Measurements from ENCODE around the gene PHLPP1. TPM values are rescaled to one million over a fixed set of nuclear protein-coding genes. Genes with fewer than 3 reads are reported as not detected.

PHLPP1 gene
- total and polyA plus RNA-seq, 2 experiments from 2014 or later, result 15.7 to 73.6 TPM

DNA sequence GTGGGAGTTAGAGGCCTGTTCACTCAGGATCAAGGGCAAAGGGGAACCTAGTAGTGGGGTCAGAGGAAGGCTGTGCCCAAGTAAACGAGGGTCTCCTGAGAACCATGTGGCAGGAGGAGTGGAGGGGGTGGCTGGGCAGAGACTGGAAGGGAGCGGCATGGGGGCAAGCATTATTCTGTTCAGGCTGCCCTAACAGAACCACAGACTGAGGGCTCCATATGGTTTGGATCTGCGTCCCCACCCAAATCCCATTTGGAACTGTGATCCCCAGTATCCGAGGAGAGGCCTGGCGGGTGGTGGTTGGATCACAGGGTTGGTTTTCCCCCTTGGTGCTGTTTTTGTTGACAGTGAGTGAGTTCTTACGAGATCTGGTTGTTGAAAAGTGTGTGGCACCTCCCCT is 287.0 kb downstream of the PHLPP1 start:
- H2AFZ ChIP-seq, result no peak overlapping the region
- no peaks in the 10 kb centered on the region for H3K4me1 ChIP-seq (ENCODE audit: insufficient read depth)
- no peak overlapping the region for H3K4me3 Mint-ChIP-seq
- H3K27me3 Mint-ChIP-seq (ENCODE audit: insufficient read depth, low read depth, poor library complexity), result peaks cover 3% of the 10 kb centered on the region
- no peak overlapping the region for H3K27ac Mint-ChIP-seq
- no peaks in the 10 kb centered on the region for H4K20me1 ChIP-seq (replicated peaks; ENCODE audit: insufficient read depth)
- no peaks in the 10 kb centered on the region for H3K9me3 Mint-ChIP-seq
- no peak overlapping the region for H3K4me2 ChIP-seq
- no peak for ATAC-seq
- no peak overlapping the region for H3K4me3 ChIP-seq
- peaks cover 5% of the 10 kb centered on the region for H3K4me1 Mint-ChIP-seq
- TF ChIP-seq REST (IDR thresholded peaks at IDR 0.05; ENCODE audit: unreplicated experiment) (no peak), NANOG (IDR thresholded peaks at IDR 0.05; ENCODE audit: borderline replicate concordance) (no peak), CREB1 (CRISPR knock-in tag; IDR thresholded peaks at IDR 0.05; ENCODE audit: low read depth) (no peak), ZNF331 (CRISPR knock-in tag; IDR thresholded peaks at IDR 0.05; ENCODE audit: low read depth) (no peak), EZH2phosphoT487 (IDR thresholded peaks at IDR 0.05; ENCODE audit: unreplicated experiment) (no peak), POLR2AphosphoS5 (IDR thresholded peaks at IDR 0.05; ENCODE audit: low read depth) (no peak), STAT1 (IDR thresholded peaks at IDR 0.05; ENCODE audit: unreplicated experiment) (no peak), JUNB (IDR thresholded peaks at IDR 0.05; ENCODE audit: unreplicated experiment) (no peak), EZH2 (IDR thresholded peaks at IDR 0.05; ENCODE audit: low read depth, unreplicated experiment) (no peak), ZNF114 (CRISPR knock-in tag; IDR thresholded peaks at IDR 0.05) (no peak), ETS1 (IDR thresholded peaks at IDR 0.05) (no peak)
- TF ChIP-seq, protein P1, sequence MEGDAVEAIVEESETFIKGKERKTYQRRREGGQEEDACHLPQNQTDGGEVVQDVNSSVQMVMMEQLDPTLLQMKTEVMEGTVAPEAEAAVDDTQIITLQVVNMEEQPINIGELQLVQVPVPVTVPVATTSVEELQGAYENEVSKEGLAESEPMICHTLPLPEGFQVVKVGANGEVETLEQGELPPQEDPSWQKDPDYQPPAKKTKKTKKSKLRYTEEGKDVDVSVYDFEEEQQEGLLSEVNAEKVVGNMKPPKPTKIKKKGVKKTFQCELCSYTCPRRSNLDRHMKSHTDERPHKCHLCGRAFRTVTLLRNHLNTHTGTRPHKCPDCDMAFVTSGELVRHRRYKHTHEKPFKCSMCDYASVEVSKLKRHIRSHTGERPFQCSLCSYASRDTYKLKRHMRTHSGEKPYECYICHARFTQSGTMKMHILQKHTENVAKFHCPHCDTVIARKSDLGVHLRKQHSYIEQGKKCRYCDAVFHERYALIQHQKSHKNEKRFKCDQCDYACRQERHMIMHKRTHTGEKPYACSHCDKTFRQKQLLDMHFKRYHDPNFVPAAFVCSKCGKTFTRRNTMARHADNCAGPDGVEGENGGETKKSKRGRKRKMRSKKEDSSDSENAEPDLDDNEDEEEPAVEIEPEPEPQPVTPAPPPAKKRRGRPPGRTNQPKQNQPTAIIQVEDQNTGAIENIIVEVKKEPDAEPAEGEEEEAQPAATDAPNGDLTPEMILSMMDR (conservative IDR thresholded peaks at IDR 0.05; ENCODE audit: low read depth in 2 of 2), result no peak
- TF ChIP-seq, protein P2, sequence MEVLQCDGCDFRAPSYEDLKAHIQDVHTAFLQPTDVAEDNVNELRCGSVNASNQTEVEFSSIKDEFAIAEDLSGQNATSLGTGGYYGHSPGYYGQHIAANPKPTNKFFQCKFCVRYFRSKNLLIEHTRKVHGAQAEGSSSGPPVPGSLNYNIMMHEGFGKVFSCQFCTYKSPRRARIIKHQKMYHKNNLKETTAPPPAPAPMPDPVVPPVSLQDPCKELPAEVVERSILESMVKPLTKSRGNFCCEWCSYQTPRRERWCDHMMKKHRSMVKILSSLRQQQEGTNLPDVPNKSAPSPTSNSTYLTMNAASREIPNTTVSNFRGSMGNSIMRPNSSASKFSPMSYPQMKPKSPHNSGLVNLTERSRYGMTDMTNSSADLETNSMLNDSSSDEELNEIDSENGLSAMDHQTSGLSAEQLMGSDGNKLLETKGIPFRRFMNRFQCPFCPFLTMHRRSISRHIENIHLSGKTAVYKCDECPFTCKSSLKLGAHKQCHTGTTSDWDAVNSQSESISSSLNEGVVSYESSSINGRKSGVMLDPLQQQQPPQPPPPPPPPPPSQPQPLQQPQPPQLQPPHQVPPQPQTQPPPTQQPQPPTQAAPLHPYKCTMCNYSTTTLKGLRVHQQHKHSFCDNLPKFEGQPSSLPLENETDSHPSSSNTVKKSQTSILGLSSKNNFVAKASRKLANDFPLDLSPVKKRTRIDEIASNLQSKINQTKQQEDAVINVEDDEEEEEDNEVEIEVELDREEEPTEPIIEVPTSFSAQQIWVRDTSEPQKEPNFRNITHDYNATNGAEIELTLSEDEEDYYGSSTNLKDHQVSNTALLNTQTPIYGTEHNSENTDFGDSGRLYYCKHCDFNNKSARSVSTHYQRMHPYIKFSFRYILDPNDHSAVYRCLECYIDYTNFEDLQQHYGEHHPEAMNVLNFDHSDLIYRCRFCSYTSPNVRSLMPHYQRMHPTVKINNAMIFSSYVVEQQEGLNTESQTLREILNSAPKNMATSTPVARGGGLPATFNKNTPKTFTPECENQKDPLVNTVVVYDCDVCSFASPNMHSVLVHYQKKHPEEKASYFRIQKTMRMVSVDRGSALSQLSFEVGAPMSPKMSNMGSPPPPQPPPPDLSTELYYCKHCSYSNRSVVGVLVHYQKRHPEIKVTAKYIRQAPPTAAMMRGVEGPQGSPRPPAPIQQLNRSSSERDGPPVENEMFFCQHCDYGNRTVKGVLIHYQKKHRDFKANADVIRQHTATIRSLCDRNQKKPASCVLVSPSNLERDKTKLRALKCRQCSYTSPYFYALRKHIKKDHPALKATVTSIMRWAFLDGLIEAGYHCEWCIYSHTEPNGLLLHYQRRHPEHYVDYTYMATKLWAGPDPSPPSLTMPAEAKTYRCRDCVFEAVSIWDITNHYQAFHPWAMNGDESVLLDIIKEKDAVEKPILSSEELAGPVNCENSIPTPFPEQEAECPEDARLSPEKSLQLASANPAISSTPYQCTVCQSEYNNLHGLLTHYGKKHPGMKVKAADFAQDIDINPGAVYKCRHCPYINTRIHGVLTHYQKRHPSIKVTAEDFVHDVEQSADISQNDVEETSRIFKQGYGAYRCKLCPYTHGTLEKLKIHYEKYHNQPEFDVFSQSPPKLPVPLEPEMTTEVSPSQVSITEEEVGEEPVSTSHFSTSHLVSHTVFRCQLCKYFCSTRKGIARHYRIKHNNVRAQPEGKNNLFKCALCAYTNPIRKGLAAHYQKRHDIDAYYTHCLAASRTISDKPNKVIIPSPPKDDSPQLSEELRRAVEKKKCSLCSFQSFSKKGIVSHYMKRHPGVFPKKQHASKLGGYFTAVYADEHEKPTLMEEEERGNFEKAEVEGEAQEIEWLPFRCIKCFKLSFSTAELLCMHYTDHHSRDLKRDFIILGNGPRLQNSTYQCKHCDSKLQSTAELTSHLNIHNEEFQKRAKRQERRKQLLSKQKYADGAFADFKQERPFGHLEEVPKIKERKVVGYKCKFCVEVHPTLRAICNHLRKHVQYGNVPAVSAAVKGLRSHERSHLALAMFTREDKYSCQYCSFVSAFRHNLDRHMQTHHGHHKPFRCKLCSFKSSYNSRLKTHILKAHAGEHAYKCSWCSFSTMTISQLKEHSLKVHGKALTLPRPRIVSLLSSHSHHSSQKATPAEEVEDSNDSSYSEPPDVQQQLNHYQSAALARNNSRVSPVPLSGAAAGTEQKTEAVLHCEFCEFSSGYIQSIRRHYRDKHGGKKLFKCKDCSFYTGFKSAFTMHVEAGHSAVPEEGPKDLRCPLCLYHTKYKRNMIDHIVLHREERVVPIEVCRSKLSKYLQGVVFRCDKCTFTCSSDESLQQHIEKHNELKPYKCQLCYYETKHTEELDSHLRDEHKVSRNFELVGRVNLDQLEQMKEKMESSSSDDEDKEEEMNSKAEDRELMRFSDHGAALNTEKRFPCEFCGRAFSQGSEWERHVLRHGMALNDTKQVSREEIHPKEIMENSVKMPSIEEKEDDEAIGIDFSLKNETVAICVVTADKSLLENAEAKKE (CRISPR knock-in tag; IDR thresholded peaks at IDR 0.05), result no peak
- no peaks in the 10 kb centered on the region for H3K79me2 ChIP-seq (replicated peaks; ENCODE audit: insufficient read depth)
- no peak for DNase-seq (ENCODE audit: low spot score)
- no peaks in the 10 kb centered on the region for H3K27me3 ChIP-seq (ENCODE audit: insufficient read depth)
- no peaks in the 10 kb centered on the region for H3F3A ChIP-seq (replicated peaks; ENCODE audit: low read depth)
- H3K36me3 Mint-ChIP-seq (ENCODE audit: low read depth), result no peaks in the 10 kb centered on the region
- H3K9me2 ChIP-seq (ENCODE audit: insufficient read depth), result 0 out of 2 replicates have a peak, but pooled peaks cover 3% of the 10 kb centered on the region
- H3K27ac ChIP-seq (ENCODE audit: low read depth), result no peak overlapping the region
- no peaks in the 10 kb centered on the region for H3K36me3 ChIP-seq (ENCODE audit: insufficient read depth)
